Endothelial cell of umbilical vein (primary cell): ENCODE results near the gene THNSL1.

Source experiments
- CTCF ChIP-seq, 2 donors: IDR thresholded peaks; 1 replicate in 1 of 2; 2 replicates in 1 of 2; pipeline ENCODE4 v1.5.1; 2011; ENCODE audit warnings: low read length in 2 of 2, mild to moderate bottlenecking in 2 of 2, moderate library complexity in 2 of 2, control low read depth in 1 of 2, inconsistent platforms in 1 of 2, low read depth in 1 of 2; ENCODE audit not compliant: insufficient read depth in 1 of 2; ENCODE audit errors: extremely low read depth in 1 of 2
- MYC ChIP-seq: IDR thresholded peaks from one replicate; pipeline ENCODE4 v1.6.1; 2011; ENCODE audit warnings: mild to moderate bottlenecking, low read depth, low read length

GRCh38 chr10:24993237-24993958 lies 23.0 kb upstream of the THNSL1 start:
- TF ChIP-seq CTCF (IDR thresholded peaks at IDR 0.05; ENCODE audit: extremely low read depth in 1 of 2, insufficient read depth in 1 of 2, low read depth in 1 of 2, low read length in 2 of 2) = no peak
- no peak for TF ChIP-seq MYC
